ENCODE data around the gene HBA1.
"Not testable (repeated sequence)": the region's sequence is repeated elsewhere in the genome, so short reads cannot be mapped to it uniquely, and the experiment has no call there.

Gene HBA1

GRCh38 chr16:176477-177382 is at the start of gene HBA1:
TSS of gene HBA1 (plus strand) at chr16:176680. CDS start at chr16:176717, 37 bp downstream.
- not testable (repeated sequence) for DNase-seq (ENCODE audit: low read depth); H3K4me3 ChIP-seq (ENCODE audit: low read depth, low read length)

- no peak for DNase-seq (ENCODE audit: low read depth)
- TF ChIP-seq, protein P1, sequence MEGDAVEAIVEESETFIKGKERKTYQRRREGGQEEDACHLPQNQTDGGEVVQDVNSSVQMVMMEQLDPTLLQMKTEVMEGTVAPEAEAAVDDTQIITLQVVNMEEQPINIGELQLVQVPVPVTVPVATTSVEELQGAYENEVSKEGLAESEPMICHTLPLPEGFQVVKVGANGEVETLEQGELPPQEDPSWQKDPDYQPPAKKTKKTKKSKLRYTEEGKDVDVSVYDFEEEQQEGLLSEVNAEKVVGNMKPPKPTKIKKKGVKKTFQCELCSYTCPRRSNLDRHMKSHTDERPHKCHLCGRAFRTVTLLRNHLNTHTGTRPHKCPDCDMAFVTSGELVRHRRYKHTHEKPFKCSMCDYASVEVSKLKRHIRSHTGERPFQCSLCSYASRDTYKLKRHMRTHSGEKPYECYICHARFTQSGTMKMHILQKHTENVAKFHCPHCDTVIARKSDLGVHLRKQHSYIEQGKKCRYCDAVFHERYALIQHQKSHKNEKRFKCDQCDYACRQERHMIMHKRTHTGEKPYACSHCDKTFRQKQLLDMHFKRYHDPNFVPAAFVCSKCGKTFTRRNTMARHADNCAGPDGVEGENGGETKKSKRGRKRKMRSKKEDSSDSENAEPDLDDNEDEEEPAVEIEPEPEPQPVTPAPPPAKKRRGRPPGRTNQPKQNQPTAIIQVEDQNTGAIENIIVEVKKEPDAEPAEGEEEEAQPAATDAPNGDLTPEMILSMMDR (conservative IDR thresholded peaks at IDR 0.05; ENCODE audit: low read depth, low read length), result no peak
- H3K4me3 ChIP-seq (ENCODE audit: low read depth, low read length), result no peak overlapping the region
Observed at GRCh38 chr16:129075-129474, 47.4 kb upstream of the HBA1 start.

- no peak for DNase-seq (ENCODE audit: low read depth)
- TF ChIP-seq, protein P1 (conservative IDR thresholded peaks at IDR 0.05; ENCODE audit: low read depth, low read length), result no peak
- H3K4me3 ChIP-seq (ENCODE audit: low read depth, low read length), result no peak overlapping the region
Observed at GRCh38 chr16:130533-131173, 45.8 kb upstream of the HBA1 start.

- no peak for DNase-seq (ENCODE audit: low read depth)
- TF ChIP-seq, protein P1 (conservative IDR thresholded peaks at IDR 0.05; ENCODE audit: low read depth, low read length), result no peak
- no peak overlapping the region for H3K4me3 ChIP-seq (ENCODE audit: low read depth, low read length)
Observed at GRCh38 chr16:132120-132519, 44.4 kb upstream of the HBA1 start.

GRCh38 chr16:133716-134115 is 42.8 kb upstream of the HBA1 start:
- DNase-seq (ENCODE audit: low read depth), result no peak
- TF ChIP-seq, protein P1 (conservative IDR thresholded peaks at IDR 0.05; ENCODE audit: low read depth, low read length), result no peak

GRCh38 chr16:138049-138417 is 38.4 kb upstream of the HBA1 start:
- TF ChIP-seq, protein P1 (conservative IDR thresholded peaks at IDR 0.05; ENCODE audit: low read depth, low read length), result no peak
- H3K4me3 ChIP-seq (ENCODE audit: low read depth, low read length), result peak overlapping the region; percentile 74
- peak; percentile 16 for DNase-seq (ENCODE audit: low read depth)

More at GRCh38 chr16:133716-134115, 42.8 kb upstream of the HBA1 start:
- H3K4me3 ChIP-seq (ENCODE audit: low read depth, low read length), result no peak overlapping the region

- no peak for DNase-seq (ENCODE audit: low read depth)
- no peak overlapping the region for H3K4me3 ChIP-seq (ENCODE audit: low read depth, low read length)
- TF ChIP-seq, protein P1 (conservative IDR thresholded peaks at IDR 0.05; ENCODE audit: low read depth, low read length), result no peak
Observed at GRCh38 chr16:140175-140857, 36.2 kb upstream of the HBA1 start.

Measured in choroid plexus epithelial cell (primary cell).